ENCODE measurements around the gene TEX2.

TEX2 gene

DNA sequence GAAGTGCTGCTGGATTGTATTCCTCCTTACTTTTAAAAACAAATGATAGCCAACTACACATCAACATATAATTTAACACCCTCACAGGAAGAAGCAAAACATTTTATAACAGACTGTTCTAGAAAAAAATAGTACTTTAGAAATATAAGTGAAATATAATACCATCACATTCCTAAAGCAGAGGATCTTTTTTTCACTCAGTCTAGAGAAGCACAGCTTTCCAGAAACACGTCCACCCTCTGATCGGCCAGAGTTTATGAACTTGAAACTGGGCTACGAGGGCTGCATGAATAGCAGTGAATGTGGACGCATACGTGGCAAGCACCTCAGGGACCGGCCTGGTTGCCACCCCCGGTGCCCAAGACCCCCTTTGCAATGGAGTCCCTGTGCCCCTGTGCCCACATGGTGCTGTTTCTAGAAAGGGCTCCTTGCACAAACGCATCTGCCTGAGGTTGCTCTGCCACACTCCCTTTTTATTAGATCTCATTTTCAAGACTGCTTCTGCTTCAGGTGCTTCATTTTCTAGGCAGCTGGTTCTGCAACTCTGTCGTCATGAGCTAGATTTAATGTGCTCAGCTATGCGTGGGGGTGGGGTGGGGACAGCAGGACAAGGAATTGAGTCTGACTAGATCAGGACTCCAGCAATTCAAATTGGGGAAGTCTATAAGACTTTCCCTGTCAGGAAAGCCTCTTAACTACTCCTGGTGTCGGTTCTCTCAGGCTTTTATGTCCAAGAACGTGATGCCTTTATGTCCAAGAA, 104.0 kb downstream of the TEX2 start:
- no peak for DNase-seq (ENCODE audit: low read depth)

- no peak for DNase-seq (ENCODE audit: low read depth)
Observed at GRCh38 chr17:64158406-64158805, 104.7 kb downstream of the TEX2 start.

GRCh38 chr17:64157669-64158180, 105.3 kb downstream of the TEX2 start:
- no peak for DNase-seq (ENCODE audit: low read depth)

GRCh38 chr17:64156670-64157069, 106.4 kb downstream of the TEX2 start:
- no peak for DNase-seq (ENCODE audit: low read depth)

DNA sequence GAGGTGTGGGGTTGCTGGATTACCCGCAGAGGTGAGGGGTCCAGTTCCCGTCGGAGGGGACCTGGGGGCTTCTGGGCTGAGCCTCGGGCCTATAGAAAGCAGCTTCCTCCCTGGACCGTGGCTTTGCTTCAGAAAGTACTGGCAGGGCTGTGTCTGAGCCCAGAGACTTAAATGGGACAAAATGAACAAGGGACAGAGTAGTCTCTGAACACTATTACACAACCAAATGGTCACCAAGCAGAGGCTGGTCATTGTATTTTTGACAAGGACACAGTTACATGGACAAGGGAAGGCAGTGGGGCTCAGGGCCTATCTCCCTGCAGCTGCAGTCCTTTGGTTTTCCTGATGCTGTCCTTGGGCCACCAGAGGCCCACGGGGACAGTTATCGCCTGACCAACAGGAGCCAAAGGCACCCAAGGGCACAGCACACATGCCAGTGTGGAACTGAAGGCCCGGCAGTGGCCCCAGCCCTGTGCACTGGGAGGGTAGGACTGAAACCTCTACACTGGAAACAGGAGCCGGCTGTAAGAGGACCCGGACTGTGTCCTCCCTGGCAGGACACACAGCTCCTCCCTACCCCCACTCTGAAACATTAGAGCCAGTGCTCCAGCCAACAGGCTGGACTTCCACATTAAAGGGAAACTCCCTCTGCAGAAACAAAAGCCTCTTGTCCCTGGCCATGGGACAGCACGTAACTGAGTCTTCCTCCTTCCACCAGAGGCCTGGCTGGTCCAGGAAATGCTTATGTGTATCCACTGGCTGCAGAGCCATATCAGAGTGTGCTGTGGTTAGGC, 107.1 kb downstream of the TEX2 start:
- DNase-seq (ENCODE audit: low read depth) = no peak

GRCh38 chr17:64155129-64155528, 107.9 kb downstream of the TEX2 start:
- no peak for DNase-seq (ENCODE audit: low read depth)

DNA sequence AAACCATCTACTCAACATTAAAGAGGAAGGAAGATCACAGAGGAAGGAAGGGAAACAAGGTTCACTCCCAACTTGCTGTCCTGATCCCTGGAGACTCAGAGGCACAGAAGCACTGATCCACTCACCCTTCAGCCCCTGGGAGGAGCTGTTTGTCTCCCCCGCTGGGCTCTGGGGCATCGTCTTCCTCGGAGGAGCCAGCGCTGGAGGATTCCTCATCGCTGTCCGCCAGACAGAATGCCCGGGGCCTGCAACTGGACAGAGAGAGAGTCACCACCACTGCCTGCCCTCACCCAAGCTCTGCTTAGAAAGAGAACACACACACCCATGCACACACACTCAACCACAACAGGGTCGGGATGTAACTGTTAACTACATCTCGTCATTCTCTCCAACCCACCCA, 108.3 kb downstream of the TEX2 start:
- DNase-seq (ENCODE audit: low read depth) = no peak

DNA sequence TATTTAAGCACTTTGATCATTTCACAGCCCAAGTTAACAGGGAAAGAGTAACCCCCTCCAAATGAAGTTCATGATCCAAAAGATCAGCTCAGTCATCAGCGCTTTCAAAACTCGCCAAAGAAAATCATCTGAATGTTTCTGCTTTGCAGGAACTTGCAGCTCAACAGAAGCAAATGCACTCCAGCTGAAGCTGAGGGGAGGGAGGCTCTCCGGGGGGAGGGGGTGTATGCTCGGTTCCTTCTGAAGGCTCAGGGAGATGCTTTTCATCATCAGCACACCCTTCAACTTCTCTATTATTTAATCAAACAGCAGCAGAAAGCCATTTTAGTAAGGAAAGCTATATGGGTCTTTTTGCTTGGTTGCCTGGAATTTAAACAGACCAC, 108.8 kb downstream of the TEX2 start:
- DNase-seq (ENCODE audit: low read depth) = no peak

- no peak for DNase-seq (ENCODE audit: low read depth)
Observed at GRCh38 chr17:64153565-64154312, 109.3 kb downstream of the TEX2 start.

GRCh38 chr17:64152428-64153125, 110.5 kb downstream of the TEX2 start:
- DNase-seq (ENCODE audit: low read depth) = no peak

- no peak for DNase-seq (ENCODE audit: low read depth)
Observed at GRCh38 chr17:64151016-64151368, 112.1 kb downstream of the TEX2 start.

DNA sequence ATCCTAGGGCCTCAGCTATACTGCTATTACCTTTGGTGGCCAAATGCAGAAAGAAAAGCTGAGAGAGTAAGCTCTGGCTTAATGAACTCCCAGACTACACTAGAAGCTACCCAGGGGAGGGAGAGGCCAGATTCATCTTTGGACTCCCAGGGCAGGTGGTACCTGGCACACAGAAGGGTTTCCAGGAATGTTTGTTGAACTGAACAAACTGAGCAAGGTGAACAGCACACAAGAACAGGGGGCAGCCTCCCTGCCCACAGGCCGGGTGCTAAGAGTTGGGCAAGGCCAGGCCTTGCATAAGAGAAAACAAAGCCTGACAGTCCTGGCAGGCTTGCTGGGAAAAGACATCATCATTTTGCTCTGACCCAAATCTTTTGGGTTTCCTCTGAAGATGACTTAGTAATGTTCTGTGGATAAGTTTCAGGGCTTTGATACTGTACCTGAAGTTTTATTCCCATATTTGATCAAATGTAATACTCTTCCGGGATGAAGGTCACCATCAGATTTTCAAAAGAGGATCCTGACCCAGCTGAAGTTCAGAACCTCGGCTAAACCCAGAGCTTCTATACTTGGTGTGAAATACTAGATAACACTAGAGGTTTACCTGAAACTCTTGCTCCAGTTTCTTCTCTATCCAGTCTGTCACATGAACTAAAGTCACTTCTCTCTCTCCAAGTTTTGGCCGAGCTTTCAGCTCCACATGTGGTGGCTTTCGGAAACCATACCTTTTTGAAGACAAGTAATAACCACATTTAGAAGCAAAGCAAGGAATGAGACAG, 112.6 kb downstream of the TEX2 start:
- DNase-seq (ENCODE audit: low read depth) = no peak

DNA sequence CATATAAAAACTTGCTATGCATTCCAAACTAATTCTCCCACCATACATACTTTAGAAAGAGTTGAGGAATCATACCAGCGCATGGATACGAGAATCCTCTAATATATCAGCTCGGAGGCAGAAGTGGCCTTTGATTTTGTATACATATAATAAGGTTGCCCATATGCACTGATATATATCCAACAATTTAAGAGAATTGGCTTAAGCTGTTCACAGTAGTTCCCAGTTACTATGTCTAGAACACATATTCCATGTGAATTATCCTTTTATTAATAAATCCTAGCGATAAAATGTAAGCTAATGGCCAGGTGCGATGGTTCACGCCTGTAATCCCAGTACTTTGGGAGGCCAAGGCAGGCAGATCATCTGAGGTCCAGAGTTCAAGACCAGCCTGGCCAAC, 113.9 kb downstream of the TEX2 start:
- DNase-seq (ENCODE audit: low read depth) = no peak

GRCh38 chr17:64148699-64149098, 114.4 kb downstream of the TEX2 start:
- DNase-seq (ENCODE audit: low read depth) = no peak

- no peak for DNase-seq (ENCODE audit: low read depth)
Observed at GRCh38 chr17:64148017-64148631, 114.9 kb downstream of the TEX2 start.

GRCh38 chr17:64147110-64148016, 115.7 kb downstream of the TEX2 start:
- no peak for DNase-seq (ENCODE audit: low read depth)

DNA sequence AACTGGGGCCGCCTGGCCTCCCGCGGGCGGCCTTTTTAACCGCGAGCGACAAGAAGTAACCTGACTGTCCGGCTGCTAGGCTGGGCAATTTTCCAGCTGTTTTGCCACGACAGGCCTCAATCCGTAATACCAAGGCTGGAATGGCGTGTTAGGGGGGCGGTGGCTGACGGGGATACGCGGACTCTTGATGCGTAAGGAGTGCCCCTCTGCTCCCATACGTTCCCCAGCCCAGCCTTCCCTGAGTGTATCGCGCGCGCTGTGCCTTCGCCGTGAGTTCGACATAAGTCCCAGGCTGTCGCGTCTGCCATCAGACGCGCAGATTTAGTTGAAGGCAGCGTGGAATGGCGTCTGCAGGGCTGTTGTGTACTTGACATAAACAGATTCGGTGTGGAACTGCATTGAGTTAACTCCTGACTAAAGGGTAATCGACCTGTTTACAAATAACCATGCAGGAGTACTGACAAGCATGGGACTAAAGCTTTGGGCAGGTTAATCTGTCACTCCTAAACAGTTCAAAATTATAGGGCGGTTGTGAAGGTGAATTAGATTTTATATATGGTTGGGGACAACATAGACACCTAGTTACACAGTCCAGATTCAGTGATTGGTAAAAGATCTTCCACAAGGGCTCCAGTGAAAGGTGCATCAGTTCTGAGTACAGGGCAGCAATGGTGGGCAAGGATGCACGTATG, 116.5 kb downstream of the TEX2 start:
- DNase-seq (ENCODE audit: low read depth) = no peak

- DNase-seq (ENCODE audit: low read depth) = peak; percentile 99
Observed at GRCh38 chr17:64145751-64146417, 117.2 kb downstream of the TEX2 start.

DNA sequence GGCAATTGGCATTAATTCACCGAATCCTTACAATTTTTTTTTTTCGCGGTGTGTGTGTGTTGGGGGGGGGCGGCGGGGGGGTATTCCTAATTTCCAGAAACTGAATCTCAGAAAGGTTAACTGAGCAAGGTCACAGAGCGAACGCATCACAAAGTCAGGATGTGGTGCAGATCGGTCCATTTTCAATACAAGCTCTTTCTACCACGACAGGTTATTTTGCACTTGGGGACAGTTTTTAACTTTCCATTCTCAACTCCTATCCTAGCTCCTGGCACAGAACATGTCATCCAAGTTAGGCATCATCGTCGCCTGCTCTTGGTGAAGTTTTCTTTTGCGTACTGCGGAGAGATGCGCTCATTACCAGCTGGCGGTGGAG, 117.7 kb downstream of the TEX2 start:
- DNase-seq (ENCODE audit: low read depth) = no peak
